Erythroblast (primary cell): ENCODE measurements around the gene FGF5.

ENCODE experiments used
- GATA1 ChIP-seq: IDR thresholded peaks from 2 replicates; pipeline ENCODE4 v1.6.1; 2011; ENCODE audit warnings: low read depth, mild to moderate bottlenecking, control low read depth, low read length, moderate library complexity
- POLR2A ChIP-seq: IDR thresholded peaks from 2 replicates; pipeline ENCODE4 v1.6.1; 2011; ENCODE audit warnings: mild to moderate bottlenecking, low read length

GRCh38 chr4:80306260-80306659 lies 39.8 kb downstream of the FGF5 start:
- TF ChIP-seq POLR2A, result no peak
- no peak for TF ChIP-seq GATA1
